ENCODE measurements around the gene ZNF827. TPM values are rescaled to one million over a fixed set of nuclear protein-coding genes. Genes with fewer than 3 reads are reported as not detected.

The ZNF827 gene
- total and polyA plus RNA-seq, 2 of the 13 experiments (the other 11 are each of a cell fraction or from before 2014, with no cell fraction given) = 2.8 TPM

DNA sequence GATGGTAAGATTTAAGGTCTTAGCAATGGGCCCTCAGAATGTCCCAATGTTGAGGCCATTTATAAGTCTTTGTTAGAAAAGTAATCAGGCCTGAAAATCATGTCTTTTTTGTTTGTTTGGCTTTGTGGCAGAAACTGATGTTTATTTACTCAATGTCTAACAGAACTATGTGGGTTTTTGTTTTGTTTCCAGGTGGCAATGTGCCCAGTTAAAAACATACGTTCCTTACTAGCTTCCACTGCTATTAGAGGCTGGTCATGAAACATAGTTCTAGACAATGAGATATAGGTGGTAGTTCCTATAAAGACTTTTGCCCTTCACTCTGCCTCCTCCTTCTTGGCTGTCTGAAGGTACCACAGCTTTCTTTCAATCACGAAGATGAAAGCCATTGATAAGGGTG lies 149.9 kb downstream of the ZNF827 start:
- H4K20me1 ChIP-seq (ENCODE audit: insufficient read depth, low read length) = no peaks in the 10 kb centered on the region
- H3K36me3 ChIP-seq (replicated peaks in 1 of 2; ENCODE audit: control insufficient read depth in 1 of 2, insufficient read depth in 2 of 2, low read length in 2 of 2) = no peaks in the 10 kb centered on the region
- FAIRE-seq = no peak
- intact Hi-C loops (cut with micrococcal nuclease; ENCODE audit: unreplicated experiment) (no loop called here), in situ Hi-C loops (cut with HindIII; ENCODE audit: extremely low pct_ligation_motif_present, low pct_unique_long_range_greater_than_20kb) (no loop called here)
- no peak overlapping the region for H3K27ac ChIP-seq (ENCODE audit: extremely low read length, insufficient read depth, low read length)
- DNase-seq (ENCODE audit: low spot score) = no peak
- H3K9ac ChIP-seq (ENCODE audit: insufficient read depth, low read depth, low read length) = no peak overlapping the region
- ChIA-PET CTCF (ENCODE audit: low intra/inter-chr PET ratio, low total read pairs) (no interaction called here), POLR2A (no interaction called here)
- no peaks in the 10 kb centered on the region for H3K27me3 ChIP-seq (ENCODE audit: control insufficient read depth in 1 of 2, insufficient read depth in 2 of 2, low read length in 2 of 2)
- no peak overlapping the region for H2AFZ ChIP-seq (ENCODE audit: low read length)
- H3K4me1 ChIP-seq (ENCODE audit: insufficient read depth, low read length) = 0 out of 2 replicates have a peak, but pooled peaks cover 12% of the 10 kb centered on the region
- H3K79me2 ChIP-seq (ENCODE audit: insufficient read depth, low read length) = no peaks in the 10 kb centered on the region
- ATAC-seq = no peak
- no peaks in the 10 kb centered on the region for H3K9me3 ChIP-seq (ENCODE audit: low read length)
- WGBS (ENCODE audit: low lambda C conversion rate) = 87% methylated on average over 2 of the region's 2 CpGs
- no peak overlapping the region for H3K4me3 ChIP-seq (replicated peaks in 1 of 3; ENCODE audit: insufficient read depth in 1 of 3, low read depth in 2 of 3, low read length in 3 of 3)
- no peak overlapping the region for H3K4me2 ChIP-seq (ENCODE audit: low read depth, low read length)
- no TSS peak for BruUV-seq (replicated peaks)
- TF ChIP-seq BORCS8-MEF2B (CRISPR knock-in tag; IDR thresholded peaks at IDR 0.05) (no peak), ZNF607 (CRISPR knock-in tag; IDR thresholded peaks at IDR 0.05; ENCODE audit: borderline replicate concordance) (no peak), PLRG1 (conservative IDR thresholded peaks at IDR 0.05) (no peak), CENPT (CRISPR knock-in tag; IDR thresholded peaks at IDR 0.05; ENCODE audit: low read depth) (no peak), ARNTL (CRISPR knock-in tag; IDR thresholded peaks at IDR 0.05) (no peak), PPARG (CRISPR knock-in tag; conservative IDR thresholded peaks at IDR 0.05) (no peak), HNRNPK (IDR thresholded peaks at IDR 0.05; ENCODE audit: low read depth, low read length, poor library complexity, severe bottlenecking) (no peak), ZMYM3 (CRISPR knock-in tag; IDR thresholded peaks at IDR 0.05) (no peak), ZBTB21 (CRISPR knock-in tag; IDR thresholded peaks at IDR 0.05) (no peak), EED (CRISPR knock-in tag; IDR thresholded peaks at IDR 0.05) (no peak), ZNF720 (CRISPR knock-in tag; IDR thresholded peaks at IDR 0.05) (no peak)
- TF ChIP-seq, protein P1, sequence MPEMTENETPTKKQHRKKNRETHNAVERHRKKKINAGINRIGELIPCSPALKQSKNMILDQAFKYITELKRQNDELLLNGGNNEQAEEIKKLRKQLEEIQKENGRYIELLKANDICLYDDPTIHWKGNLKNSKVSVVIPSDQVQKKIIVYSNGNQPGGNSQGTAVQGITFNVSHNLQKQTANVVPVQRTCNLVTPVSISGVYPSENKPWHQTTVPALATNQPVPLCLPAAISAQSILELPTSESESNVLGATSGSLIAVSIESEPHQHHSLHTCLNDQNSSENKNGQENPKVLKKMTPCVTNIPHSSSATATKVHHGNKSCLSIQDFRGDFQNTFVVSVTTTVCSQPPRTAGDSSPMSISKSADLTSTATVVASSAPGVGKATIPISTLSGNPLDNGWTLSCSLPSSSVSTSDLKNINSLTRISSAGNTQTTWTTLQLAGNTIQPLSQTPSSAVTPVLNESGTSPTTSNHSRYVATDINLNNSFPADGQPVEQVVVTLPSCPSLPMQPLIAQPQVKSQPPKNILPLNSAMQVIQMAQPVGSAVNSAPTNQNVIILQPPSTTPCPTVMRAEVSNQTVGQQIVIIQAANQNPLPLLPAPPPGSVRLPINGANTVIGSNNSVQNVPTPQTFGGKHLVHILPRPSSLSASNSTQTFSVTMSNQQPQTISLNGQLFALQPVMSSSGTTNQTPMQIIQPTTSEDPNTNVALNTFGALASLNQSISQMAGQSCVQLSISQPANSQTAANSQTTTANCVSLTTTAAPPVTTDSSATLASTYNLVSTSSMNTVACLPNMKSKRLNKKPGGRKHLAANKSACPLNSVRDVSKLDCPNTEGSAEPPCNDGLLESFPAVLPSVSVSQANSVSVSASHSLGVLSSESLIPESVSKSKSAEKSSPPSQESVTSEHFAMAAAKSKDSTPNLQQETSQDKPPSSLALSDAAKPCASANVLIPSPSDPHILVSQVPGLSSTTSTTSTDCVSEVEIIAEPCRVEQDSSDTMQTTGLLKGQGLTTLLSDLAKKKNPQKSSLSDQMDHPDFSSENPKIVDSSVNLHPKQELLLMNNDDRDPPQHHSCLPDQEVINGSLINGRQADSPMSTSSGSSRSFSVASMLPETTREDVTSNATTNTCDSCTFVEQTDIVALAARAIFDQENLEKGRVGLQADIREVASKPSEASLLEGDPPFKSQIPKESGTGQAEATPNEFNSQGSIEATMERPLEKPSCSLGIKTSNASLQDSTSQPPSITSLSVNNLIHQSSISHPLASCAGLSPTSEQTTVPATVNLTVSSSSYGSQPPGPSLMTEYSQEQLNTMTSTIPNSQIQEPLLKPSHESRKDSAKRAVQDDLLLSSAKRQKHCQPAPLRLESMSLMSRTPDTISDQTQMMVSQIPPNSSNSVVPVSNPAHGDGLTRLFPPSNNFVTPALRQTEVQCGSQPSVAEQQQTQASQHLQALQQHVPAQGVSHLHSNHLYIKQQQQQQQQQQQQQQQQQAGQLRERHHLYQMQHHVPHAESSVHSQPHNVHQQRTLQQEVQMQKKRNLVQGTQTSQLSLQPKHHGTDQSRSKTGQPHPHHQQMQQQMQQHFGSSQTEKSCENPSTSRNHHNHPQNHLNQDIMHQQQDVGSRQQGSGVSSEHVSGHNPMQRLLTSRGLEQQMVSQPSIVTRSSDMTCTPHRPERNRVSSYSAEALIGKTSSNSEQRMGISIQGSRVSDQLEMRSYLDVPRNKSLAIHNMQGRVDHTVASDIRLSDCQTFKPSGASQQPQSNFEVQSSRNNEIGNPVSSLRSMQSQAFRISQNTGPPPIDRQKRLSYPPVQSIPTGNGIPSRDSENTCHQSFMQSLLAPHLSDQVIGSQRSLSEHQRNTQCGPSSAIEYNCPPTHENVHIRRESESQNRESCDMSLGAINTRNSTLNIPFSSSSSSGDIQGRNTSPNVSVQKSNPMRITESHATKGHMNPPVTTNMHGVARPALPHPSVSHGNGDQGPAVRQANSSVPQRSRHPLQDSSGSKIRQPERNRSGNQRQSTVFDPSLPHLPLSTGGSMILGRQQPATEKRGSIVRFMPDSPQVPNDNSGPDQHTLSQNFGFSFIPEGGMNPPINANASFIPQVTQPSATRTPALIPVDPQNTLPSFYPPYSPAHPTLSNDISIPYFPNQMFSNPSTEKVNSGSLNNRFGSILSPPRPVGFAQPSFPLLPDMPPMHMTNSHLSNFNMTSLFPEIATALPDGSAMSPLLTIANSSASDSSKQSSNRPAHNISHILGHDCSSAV (CRISPR knock-in tag; IDR thresholded peaks at IDR 0.05; ENCODE audit: borderline replicate concordance) = no peak
- TF ChIP-seq, protein P2, sequence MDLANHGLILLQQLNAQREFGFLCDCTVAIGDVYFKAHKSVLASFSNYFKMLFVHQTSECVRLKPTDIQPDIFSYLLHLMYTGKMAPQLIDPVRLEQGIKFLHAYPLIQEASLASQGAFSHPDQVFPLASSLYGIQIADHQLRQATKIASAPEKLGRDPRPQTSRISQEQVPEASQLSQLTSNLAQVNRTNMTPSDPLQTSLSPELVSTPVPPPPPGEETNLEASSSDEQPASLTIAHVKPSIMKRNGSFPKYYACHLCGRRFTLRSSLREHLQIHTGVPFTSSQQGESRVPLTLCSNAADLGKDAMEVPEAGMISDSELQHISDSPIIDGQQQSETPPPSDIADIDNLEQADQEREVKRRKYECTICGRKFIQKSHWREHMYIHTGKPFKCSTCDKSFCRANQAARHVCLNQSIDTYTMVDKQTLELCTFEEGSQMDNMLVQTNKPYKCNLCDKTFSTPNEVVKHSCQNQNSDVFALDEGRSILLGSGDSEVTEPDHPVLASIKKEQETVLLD (CRISPR knock-in tag; IDR thresholded peaks at IDR 0.05; ENCODE audit: low read depth) = no peak

Data from HepG2 (cell line).